ENCODE data around the gene ACTR6.

GRCh38 chr12:100215209-100215608, 14.6 kb downstream of the ACTR6 start:
- TF ChIP-seq POLR2A (IDR thresholded peaks at IDR 0.05) (no peak), CTCF (IDR thresholded peaks at IDR 0.05) (no peak)
